ENCODE measurements around the gene HJURP. TPM values are rescaled to one million over a fixed set of nuclear protein-coding genes. Genes with fewer than 3 reads are reported as not detected.

The HJURP gene
- total RNA-seq, 1 donor from 2014 or later: 1.5 TPM

- Histone ChIP-seq H3K27me3 (ENCODE audit: low read depth) (no peaks in the 10 kb centered on the region), H3K36me3 (no peaks in the 10 kb centered on the region), H3K27ac (no peak overlapping the region), H3K9me3 (no peaks in the 10 kb centered on the region), H3K4me3 (no peak overlapping the region), H3K4me1 (no peaks in the 10 kb centered on the region)
- no peak for ATAC-seq
- TF ChIP-seq CTCF (IDR thresholded peaks at IDR 0.05): no peak
- intact Hi-C loops (cut with DNase I): no loop called here
- no peak for DNase-seq
These were observed 50.9 kb downstream of the HJURP start for GRCh38 chr2:233803292-233803911.

DNA sequence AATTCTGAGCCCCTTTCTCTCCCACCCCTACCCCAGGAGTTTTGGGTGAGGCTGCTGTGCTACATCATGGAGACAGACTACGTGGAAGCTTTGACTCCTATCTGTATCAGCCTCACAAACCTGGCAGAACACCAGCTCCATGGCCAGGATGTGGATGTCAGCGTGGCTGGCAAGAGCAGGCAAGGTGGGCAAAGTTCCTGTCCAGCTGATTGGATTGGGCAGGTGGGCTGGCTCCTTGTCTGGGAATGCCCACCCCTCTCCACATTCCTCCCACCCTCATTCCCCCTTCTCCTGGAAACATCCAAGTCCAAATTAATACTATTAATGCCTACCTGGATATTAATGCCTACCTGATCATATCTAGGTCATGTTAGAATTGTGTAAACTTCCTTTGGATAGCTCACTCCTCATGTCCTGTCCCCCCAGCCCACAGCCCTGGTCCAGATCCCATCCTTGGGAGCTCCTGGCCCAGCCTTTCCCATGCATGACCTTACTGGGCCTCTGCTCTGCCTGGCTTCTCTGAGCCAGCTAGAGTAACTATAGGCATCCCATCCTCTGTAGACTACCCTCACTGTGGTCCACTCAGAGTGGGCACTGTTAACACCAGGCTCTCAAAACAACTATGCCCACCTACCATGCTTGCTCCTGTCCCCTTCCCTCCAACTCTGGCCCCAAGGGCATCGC is 52.1 kb downstream of the HJURP start:
- ATAC-seq (no peak), DNase-seq (no peak)
- H3K27me3 ChIP-seq (ENCODE audit: low read depth): no peaks in the 10 kb centered on the region
- no peak overlapping the region for H3K4me3 ChIP-seq
- no peaks in the 10 kb centered on the region for H3K9me3 ChIP-seq
- intact Hi-C loops (cut with DNase I): no loop called here
- no peak for TF ChIP-seq CTCF (IDR thresholded peaks at IDR 0.05)
- H3K27ac ChIP-seq: no peak overlapping the region
- no peaks in the 10 kb centered on the region for H3K36me3 ChIP-seq
- H3K4me1 ChIP-seq: no peaks in the 10 kb centered on the region

GRCh38 chr2:233801357-233802131 is 52.8 kb downstream of the HJURP start:
- Histone ChIP-seq H3K4me1 (no peaks in the 10 kb centered on the region), H3K27me3 (ENCODE audit: low read depth) (no peaks in the 10 kb centered on the region), H3K27ac (no peak overlapping the region), H3K9me3 (no peaks in the 10 kb centered on the region), H3K36me3 (no peaks in the 10 kb centered on the region), H3K4me3 (no peak overlapping the region)
- TF ChIP-seq CTCF (IDR thresholded peaks at IDR 0.05): no peak
- intact Hi-C loops (cut with DNase I): no loop called here
- no peak for ATAC-seq
- DNase-seq: no peak

- intact Hi-C loops (cut with DNase I): no loop called here
- Histone ChIP-seq H3K4me1 (no peaks in the 10 kb centered on the region), H3K36me3 (no peaks in the 10 kb centered on the region), H3K27ac (no peak overlapping the region), H3K27me3 (ENCODE audit: low read depth) (no peaks in the 10 kb centered on the region), H3K9me3 (no peaks in the 10 kb centered on the region), H3K4me3 (no peak overlapping the region)
- ATAC-seq (no peak), DNase-seq (no peak)
- no peak for TF ChIP-seq CTCF (IDR thresholded peaks at IDR 0.05)
These were observed 54.1 kb downstream of the HJURP start for GRCh38 chr2:233800208-233800607.

GRCh38 chr2:233799716-233800115 is 54.6 kb downstream of the HJURP start:
- TF ChIP-seq CTCF (IDR thresholded peaks at IDR 0.05): no peak
- DNase-seq (no peak), ATAC-seq (no peak)
- Histone ChIP-seq H3K9me3 (no peaks in the 10 kb centered on the region), H3K4me1 (no peaks in the 10 kb centered on the region), H3K4me3 (no peak overlapping the region), H3K27me3 (ENCODE audit: low read depth) (no peaks in the 10 kb centered on the region), H3K27ac (no peak overlapping the region), H3K36me3 (no peaks in the 10 kb centered on the region)
- intact Hi-C loops (cut with DNase I): no loop called here
